Thymus (tissue), 11 donors: ENCODE data around the gene DCLK1. TPM values are rescaled to one million over a fixed set of nuclear protein-coding genes. Genes with fewer than 3 reads are reported as not detected.
"Not testable (repeated sequence)": the region's sequence is repeated elsewhere in the genome, so short reads cannot be mapped to it uniquely, and the experiment has no call there.

Source experiments
- DNase-seq, 9 donors: peaks; one replicate each; pipeline ENCODE4 v3.0.0-alpha.2; 2013; ENCODE audit warnings: low spot score in 9 of 9, low read depth in 6 of 9, missing footprints in 1 of 9
- H3K27ac ChIP-seq, 2 donors: one replicate each; pipeline ENCODE4 v1.5.1; 2013; ENCODE audit warnings: control low read depth in 1 of 2, low read depth in 1 of 2, low read length in 1 of 2, mild to moderate bottlenecking in 1 of 2, moderate library complexity in 1 of 2
- H3K27me3 ChIP-seq, 2 donors: one replicate each; pipeline ENCODE4 v1.5.1; 2013; ENCODE audit warnings: low read length in 1 of 2; ENCODE audit not compliant: control insufficient read depth in 2 of 2, insufficient read depth in 1 of 2
- H3K36me3 ChIP-seq, 2 donors: one replicate each; pipeline ENCODE4 v1.5.1; 2013; ENCODE audit warnings: low read length in 1 of 2, mild to moderate bottlenecking in 1 of 2, moderate library complexity in 1 of 2; ENCODE audit not compliant: control insufficient read depth in 2 of 2, insufficient read depth in 2 of 2
- H3K4me1 ChIP-seq, 2 donors: one replicate each; pipeline ENCODE4 v1.5.1; 2013; ENCODE audit warnings: low read length in 2 of 2; ENCODE audit not compliant: control insufficient read depth in 2 of 2, insufficient read depth in 2 of 2
- H3K4me3 ChIP-seq, 2 donors: one replicate each; pipeline ENCODE4 v1.5.1; 2013; ENCODE audit warnings: low read length in 2 of 2, control low read depth in 1 of 2, mild to moderate bottlenecking in 1 of 2
- H3K9me3 ChIP-seq, 2 donors: one replicate each; pipeline ENCODE4 v1.5.1; 2013; ENCODE audit warnings: low read length in 1 of 2, mild to moderate bottlenecking in 1 of 2; ENCODE audit not compliant: control insufficient read depth in 2 of 2, insufficient read depth in 1 of 2
- WGBS: extraction: QIAGEN DNeasy Blood & Tissue Kit; methylation state at CpG from one replicate; pipeline ENCODE4 v1.1.7; 2013; 5-methylcytosine and 5-hydroxymethylcytosine counted together
- polyA plus RNA-seq: library from polyadenylated mRNA; stranded (reverse); fragments of 200-250 nt; gene quantifications from one replicate; pipeline ENCODE4 v1.2.3, GENCODE V29; 2013
- total RNA-seq: library from RNA; stranded (reverse); fragments of 120-200 nt; gene quantifications from one replicate; pipeline ENCODE4 v1.2.4, GENCODE V29; 2013
- donor health status: healthy.

The DCLK1 gene
- total and polyA plus RNA-seq, 2 donors: 2.5 to 2.9 TPM

DNA sequence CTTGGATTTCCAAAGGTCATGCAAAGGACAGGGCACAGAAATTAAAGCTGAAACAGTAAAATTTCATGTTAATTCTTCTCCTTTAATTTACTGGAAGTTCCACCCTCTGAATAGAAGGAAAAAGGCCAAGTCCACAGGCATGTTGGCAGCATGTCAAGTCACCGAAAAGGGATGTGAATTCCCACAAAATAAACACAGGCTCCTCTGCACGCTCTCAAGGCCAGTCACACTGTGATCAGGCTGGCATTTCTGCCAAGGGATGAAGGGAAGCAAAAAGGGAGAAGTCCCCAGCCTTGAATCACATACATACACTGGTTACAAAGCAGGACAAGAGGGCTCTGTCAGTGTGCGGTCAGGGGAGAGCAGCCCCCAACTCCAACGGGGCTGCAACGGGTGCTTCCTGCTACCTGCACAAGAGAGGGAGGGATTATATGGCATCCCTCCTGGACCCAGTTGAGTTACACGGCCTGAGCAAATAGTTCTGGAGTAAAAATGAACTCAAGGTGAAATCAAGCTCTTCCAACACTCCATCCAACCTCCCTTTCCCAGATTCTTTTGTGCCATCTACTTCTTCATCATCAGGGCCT lies 6.9 kb downstream of the DCLK1 start:
- Histone ChIP-seq H3K9me3 (no peaks in the 10 kb centered on the region), H3K4me1 (no peaks in the 10 kb centered on the region), H3K27ac (no peak overlapping the region), H3K27me3 (peaks cover 3 to 6% of the 10 kb centered on the region in 2 donors), H3K4me3 (no peak overlapping the region), H3K36me3 (no peaks in the 10 kb centered on the region)
- WGBS: 88% methylated on average over 6 of the region's 6 CpGs
- no peak for DNase-seq

DNA sequence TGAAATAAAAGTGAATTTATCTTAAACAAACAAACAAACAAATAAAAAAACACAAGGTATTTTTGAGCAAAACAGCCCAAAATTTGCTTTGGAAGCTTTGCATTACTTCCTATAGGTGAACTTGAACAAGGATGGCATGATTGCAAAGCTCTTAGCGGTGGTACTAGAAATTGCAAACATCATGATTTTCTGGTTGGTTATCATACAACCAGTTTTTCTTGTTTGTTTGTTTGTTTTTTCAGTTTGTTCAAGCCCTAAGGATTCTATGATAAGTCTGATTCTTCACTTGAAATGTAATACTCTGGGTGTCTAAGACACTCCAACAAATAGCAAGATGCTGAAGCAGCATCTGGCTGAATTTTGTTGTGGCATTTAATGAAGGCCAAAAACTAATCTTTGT lies 15.9 kb downstream of the DCLK1 start:
- 98% methylated on average over 1 of the region's 1 CpG for WGBS
- Histone ChIP-seq H3K4me3 (no peak overlapping the region), H3K4me1 (no peaks in the 10 kb centered on the region), H3K27ac (no peak overlapping the region), H3K36me3 (no peaks in the 10 kb centered on the region), H3K9me3 (no peaks in the 10 kb centered on the region), H3K27me3 (no peaks in the 10 kb centered on the region)
- no peak for DNase-seq

DNA sequence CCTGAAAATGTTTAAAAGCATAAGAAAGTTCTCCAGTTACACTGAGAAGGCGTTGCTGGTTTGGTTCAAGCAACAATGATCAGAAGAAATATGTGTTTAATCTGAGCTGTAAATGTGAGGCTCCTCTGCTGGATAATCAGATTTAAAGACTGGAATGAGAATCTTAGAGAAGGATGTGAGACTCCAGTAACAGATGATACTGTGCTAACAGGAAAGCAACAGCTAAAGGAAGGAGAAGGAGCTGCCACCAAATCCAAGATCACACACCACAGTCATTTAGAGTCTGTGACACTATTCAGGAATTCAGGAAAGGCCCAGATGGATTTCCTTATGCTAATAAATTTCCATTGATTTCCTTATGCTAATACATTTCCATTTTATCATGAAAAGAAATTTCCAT lies 16.9 kb downstream of the DCLK1 start:
- Histone ChIP-seq H3K4me1 (no peaks in the 10 kb centered on the region), H3K36me3 (no peaks in the 10 kb centered on the region), H3K27me3 (no peaks in the 10 kb centered on the region), H3K9me3 (no peaks in the 10 kb centered on the region), H3K4me3 (no peak overlapping the region), H3K27ac (no peak overlapping the region)
- no peak for DNase-seq
- WGBS: 85% methylated on average over 1 of the region's 1 CpG

DNA sequence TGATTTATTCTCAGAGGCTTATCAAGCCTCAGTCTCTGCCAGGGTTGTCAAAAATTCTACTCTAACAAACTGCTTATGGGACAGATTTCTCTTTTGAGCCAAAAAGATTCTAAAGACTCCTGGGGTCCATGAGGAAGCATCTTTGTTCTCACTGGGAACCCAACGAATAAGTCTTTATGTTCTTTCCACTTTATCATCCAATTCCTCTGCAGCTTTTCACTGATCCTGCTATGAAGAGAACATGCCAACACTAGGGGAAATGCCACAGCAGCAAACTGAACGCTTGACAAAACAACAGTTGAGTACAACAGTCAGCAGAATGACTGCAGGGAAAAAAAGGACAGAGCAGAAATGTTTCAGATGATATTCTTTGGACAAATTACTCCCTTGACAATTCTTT lies 22.2 kb downstream of the DCLK1 start:
- no peak for DNase-seq
- H3K4me1 ChIP-seq: no peaks in the 10 kb centered on the region
- H3K27ac ChIP-seq: no peak overlapping the region
- 84% methylated on average over 2 of the region's 2 CpGs for WGBS
- no peak overlapping the region for H3K4me3 ChIP-seq
- no peaks in the 10 kb centered on the region for H3K36me3 ChIP-seq
- H3K9me3 ChIP-seq: no peaks in the 10 kb centered on the region
- no peaks in the 10 kb centered on the region for H3K27me3 ChIP-seq

DNA sequence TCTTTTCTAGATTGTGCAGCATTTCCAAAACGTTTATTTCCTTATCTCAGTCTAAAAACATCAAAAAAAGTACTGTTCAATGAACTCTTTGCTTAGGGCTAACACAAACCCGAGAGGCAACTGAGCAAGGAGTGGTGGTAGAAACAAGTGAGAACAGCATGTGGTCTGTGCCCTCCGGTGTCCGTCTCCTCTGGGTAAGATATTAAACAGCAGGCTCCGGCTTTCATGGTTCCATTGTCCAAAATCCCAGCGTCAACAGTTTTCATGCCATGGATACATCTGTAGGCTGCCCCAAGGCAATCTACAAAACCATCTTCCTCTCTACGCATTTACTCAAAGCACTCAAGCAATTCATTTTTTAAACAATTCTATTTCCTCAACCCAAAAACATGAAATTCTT lies 22.8 kb downstream of the DCLK1 start:
- DNase-seq: no peak
- no peak overlapping the region for H3K4me3 ChIP-seq
- no peaks in the 10 kb centered on the region for H3K4me1 ChIP-seq
- H3K36me3 ChIP-seq: no peaks in the 10 kb centered on the region
- 88% methylated on average over 7 of the region's 7 CpGs for WGBS
- H3K27ac ChIP-seq: no peak overlapping the region
- H3K27me3 ChIP-seq: no peaks in the 10 kb centered on the region
- no peaks in the 10 kb centered on the region for H3K9me3 ChIP-seq

DNA sequence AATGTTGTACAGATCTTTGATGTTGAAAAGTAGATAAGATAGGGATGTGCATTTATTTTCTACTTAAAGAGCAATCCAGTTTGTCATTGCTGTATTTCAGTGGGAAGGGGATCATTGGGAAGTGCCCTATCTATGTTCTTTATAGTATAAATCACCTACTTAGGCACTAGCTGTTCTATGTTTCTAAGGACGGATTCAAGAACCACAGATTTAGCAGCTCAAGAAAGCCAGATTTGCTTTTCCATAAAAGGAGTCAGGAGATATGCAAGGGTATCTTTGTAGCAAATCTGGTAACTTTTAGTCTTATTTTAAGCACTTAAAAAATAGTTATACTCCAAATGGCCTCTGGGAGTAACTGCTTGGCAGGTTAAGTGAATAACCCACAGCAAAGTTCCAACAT lies 23.7 kb downstream of the DCLK1 start:
- no peak overlapping the region for H3K4me3 ChIP-seq
- no peaks in the 10 kb centered on the region for H3K27me3 ChIP-seq
- DNase-seq: no peak
- no peaks in the 10 kb centered on the region for H3K9me3 ChIP-seq
- H3K27ac ChIP-seq: no peak overlapping the region
- H3K4me1 ChIP-seq: no peaks in the 10 kb centered on the region
- WGBS: 93% methylated on average over 1 of the region's 1 CpG
- no peaks in the 10 kb centered on the region for H3K36me3 ChIP-seq

DNA sequence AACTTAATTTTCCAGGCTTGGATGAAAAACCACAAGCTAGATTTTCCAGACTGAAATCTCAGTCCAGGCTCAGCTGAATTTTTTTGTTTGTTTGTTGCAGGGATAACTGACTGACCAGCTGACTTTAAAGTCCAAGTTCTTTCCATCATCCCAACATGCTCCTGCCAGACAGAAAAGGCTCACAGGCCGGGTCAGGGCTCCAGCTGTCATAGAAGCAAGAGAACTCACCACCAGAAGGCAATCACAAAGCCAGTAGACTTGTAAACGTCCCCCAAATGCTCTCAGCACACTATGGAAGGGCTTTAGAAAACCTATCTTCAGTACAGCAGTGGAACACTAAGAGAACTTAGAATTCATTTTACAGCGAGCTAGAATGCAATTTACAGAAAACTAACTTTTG lies 25.5 kb downstream of the DCLK1 start:
- Histone ChIP-seq H3K9me3 (no peaks in the 10 kb centered on the region), H3K36me3 (no peaks in the 10 kb centered on the region), H3K4me3 (no peak overlapping the region), H3K4me1 (no peaks in the 10 kb centered on the region), H3K27ac (no peak overlapping the region), H3K27me3 (no peaks in the 10 kb centered on the region)
- 63% methylated on average over 3 of the region's 3 CpGs for WGBS
- no peak for DNase-seq

- no peaks in the 10 kb centered on the region for H3K36me3 ChIP-seq
- H3K4me1 ChIP-seq: no peaks in the 10 kb centered on the region
- H3K4me3 ChIP-seq: no peak overlapping the region
- no peaks in the 10 kb centered on the region for H3K9me3 ChIP-seq
- WGBS: 78% methylated on average over 4 of the region's 4 CpGs
- H3K27me3 ChIP-seq: no peaks in the 10 kb centered on the region
- no peak for DNase-seq
- no peak overlapping the region for H3K27ac ChIP-seq
Observed at GRCh38 chr13:36102721-36103120, 28.5 kb downstream of the DCLK1 start.

DNA sequence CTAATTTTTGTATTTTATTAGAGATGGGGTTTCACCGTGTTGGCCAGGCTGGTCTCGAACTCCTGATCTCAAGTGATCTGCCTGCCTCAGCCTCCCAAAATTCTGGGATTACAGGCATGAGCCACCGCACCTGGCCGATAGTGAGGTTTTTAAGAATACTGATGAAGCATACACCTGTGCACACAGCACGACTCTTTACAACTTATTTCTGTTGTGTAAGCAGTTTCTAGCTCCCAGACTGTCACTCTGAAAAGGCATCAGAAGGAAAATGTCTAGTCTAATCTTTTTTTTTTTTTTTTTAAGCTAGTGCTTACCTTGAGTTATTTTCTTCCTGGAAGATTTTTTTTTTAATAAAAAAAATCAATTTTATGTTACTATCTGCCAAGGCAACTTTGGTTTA lies 29.3 kb downstream of the DCLK1 start:
- DNase-seq, H3K4me1 ChIP-seq, H3K36me3 ChIP-seq, H3K4me3 ChIP-seq, H3K27ac ChIP-seq, H3K27me3 ChIP-seq, H3K9me3 ChIP-seq: not testable (repeated sequence)
- 93% methylated on average over 5 of the region's 5 CpGs for WGBS

- Histone ChIP-seq H3K4me1 (no peaks in the 10 kb centered on the region), H3K4me3 (no peak overlapping the region), H3K9me3 (no peaks in the 10 kb centered on the region), H3K36me3 (no peaks in the 10 kb centered on the region), H3K27ac (no peak overlapping the region), H3K27me3 (no peaks in the 10 kb centered on the region)
- WGBS: 83% methylated on average over 9 of the region's 9 CpGs
- no peak for DNase-seq
Observed at GRCh38 chr13:36101157-36101556, 30.0 kb downstream of the DCLK1 start.
